SJCRH30 (cell line): Measurements from ENCODE around the gene TMIGD1. TPM values are rescaled to one million over a fixed set of nuclear protein-coding genes. Genes with fewer than 3 reads are reported as not detected.
A peak's percentile ranks its signal among the peaks of the same experiment; 100 is the strongest.
"Not testable (repeated sequence)": the region's sequence is repeated elsewhere in the genome, so short reads cannot be mapped to it uniquely, and the experiment has no call there.

Source experiments
- DNase-seq, 2 experiments: peaks; one replicate each; pipeline ENCODE4 v3.0.0-alpha.2; 2015 to 2020
- H3K27ac ChIP-seq: fragments of 250-450 bp; sonication (Bioruptor Pico); 2 replicates; pipeline ENCODE4 v1.5.1; 2020; ENCODE audit warnings: mild to moderate bottlenecking, moderate library complexity
- H3K27me3 ChIP-seq: fragments of 250-450 bp; sonication (Bioruptor Pico); 2 replicates; pipeline ENCODE4 v1.5.1; 2020; ENCODE audit warnings: mild to moderate bottlenecking, moderate library complexity
- H3K36me3 ChIP-seq: fragments of 250-450 bp; sonication (Bioruptor Pico); 2 replicates; pipeline ENCODE4 v1.5.1; 2020; ENCODE audit warnings: mild to moderate bottlenecking, moderate library complexity
- H3K4me1 ChIP-seq: fragments of 250-450 bp; sonication (Bioruptor Pico); 2 replicates; pipeline ENCODE4 v1.5.1; 2020; ENCODE audit warnings: mild to moderate bottlenecking, moderate library complexity
- H3K4me3 ChIP-seq: fragments of 250-450 bp; sonication (Bioruptor Pico); 2 replicates; pipeline ENCODE4 v1.5.1; 2020; ENCODE audit warnings: mild to moderate bottlenecking, moderate library complexity
- H3K9me3 ChIP-seq: fragments of 250-450 bp; sonication (Bioruptor Pico); replicated peaks from 2 replicates; pipeline ENCODE4 v1.5.1; 2020; ENCODE audit warnings: mild to moderate bottlenecking, moderate library complexity
- total RNA-seq: library from RNA; depleted of rRNA; stranded (reverse); fragments of >200 nt; shearing (Covaris generic); gene quantifications from 2 replicates; pipeline ENCODE4 v1.2.3, GENCODE V29; 2014

TMIGD1 gene
- total RNA-seq, 1 experiment from 2014 or later = not detected

DNA sequence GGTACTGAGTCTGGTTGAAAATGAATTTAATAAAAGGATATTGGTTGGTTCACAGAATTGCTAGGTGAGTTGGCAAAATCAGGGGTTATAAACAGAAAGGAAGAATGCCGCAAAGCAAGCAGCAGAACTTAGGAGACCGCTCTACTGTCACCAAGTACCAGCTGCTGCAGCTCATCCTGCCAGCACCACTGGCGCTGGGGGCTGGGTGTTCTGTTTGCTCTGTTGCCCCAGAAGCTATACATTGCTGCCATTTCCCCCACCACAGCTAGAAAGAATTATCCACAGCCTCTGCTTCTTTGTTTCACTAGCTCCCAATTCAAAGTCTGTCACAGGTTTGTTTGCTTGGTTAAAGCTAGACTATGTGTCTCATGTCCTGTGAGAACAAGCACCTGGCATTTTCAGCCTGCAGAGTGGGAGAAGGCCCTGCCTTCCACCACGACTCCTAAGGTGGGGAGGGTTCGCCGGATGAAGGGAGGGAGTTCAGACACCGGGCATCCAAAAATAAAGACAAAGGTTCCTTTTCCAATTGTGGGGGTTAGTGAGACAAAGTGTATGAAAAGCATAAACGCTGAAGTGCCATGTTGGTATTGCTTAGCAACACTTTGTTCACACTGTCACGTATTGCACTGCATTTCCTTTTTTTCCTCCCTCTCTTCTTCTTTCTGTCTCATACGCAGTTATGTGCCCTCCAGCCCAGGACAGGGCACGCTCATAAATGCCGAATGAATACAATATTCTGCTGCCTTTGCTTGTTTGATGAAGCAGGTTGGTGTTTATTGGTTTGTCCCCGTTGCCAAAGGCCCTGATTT lies 35.3 kb upstream of the TMIGD1 start:
- no peak overlapping the region for H3K27ac ChIP-seq
- H3K4me1 ChIP-seq = peaks cover 7% of the 10 kb centered on the region; the same call in 1 of the 2 replicates
- DNase-seq = peak; percentile 42 to 52
- no peak overlapping the region for H3K4me3 ChIP-seq
- H3K9me3 ChIP-seq = no peaks in the 10 kb centered on the region
- no peaks in the 10 kb centered on the region for H3K27me3 ChIP-seq
- no peaks in the 10 kb centered on the region for H3K36me3 ChIP-seq

- Histone ChIP-seq H3K9me3 (peaks cover 4% of the 10 kb centered on the region; the same call in 1 of the 2 replicates), H3K27ac (no peak overlapping the region), H3K36me3 (no peaks in the 10 kb centered on the region), H3K27me3 (no peaks in the 10 kb centered on the region), H3K4me1 (peaks cover 7% of the 10 kb centered on the region; the same call in 1 of the 2 replicates), H3K4me3 (no peak overlapping the region)
- no peak for DNase-seq
Observed at GRCh38 chr17:30366536-30366935, 32.7 kb upstream of the TMIGD1 start.

DNA sequence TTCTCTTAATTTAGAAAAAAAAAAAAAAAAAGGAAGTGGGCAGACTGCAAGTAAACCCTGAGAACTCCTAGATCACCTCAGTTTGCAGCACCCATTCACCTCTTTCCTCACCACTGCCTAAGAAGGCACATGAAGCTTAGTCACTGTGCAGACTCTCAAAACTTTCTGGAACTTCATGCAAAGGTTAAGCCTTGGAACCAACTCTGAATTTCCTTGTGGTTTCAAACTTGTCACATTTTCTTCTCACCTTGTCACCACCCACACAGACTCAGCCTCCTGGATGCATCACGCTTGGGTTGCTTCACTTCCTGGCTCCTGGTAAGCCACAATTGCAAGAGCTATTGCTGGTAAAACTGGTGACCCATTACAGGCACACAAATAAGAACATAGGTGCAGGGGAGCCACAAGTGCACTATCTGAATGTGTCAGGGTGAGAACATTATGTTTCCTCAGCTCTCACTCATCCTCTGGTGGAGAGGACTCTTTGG lies 29.9 kb upstream of the TMIGD1 start:
- no peaks in the 10 kb centered on the region for H3K36me3 ChIP-seq
- H3K4me3 ChIP-seq = no peak overlapping the region
- peaks cover 4% of the 10 kb centered on the region; the same call in 1 of the 2 replicates for H3K9me3 ChIP-seq
- no peak for DNase-seq
- no peaks in the 10 kb centered on the region for H3K27me3 ChIP-seq
- H3K27ac ChIP-seq = no peak overlapping the region
- H3K4me1 ChIP-seq = peaks cover 7% of the 10 kb centered on the region; the same call in 1 of the 2 replicates

GRCh38 chr17:30361766-30362279 lies 28.0 kb upstream of the TMIGD1 start:
- Histone ChIP-seq H3K4me3 (no peak overlapping the region), H3K9me3 (peaks cover 4% of the 10 kb centered on the region; the same call in 1 of the 2 replicates), H3K27me3 (no peaks in the 10 kb centered on the region), H3K27ac (no peak overlapping the region), H3K4me1 (no peaks in the 10 kb centered on the region), H3K36me3 (no peaks in the 10 kb centered on the region)
- no peak for DNase-seq

DNA sequence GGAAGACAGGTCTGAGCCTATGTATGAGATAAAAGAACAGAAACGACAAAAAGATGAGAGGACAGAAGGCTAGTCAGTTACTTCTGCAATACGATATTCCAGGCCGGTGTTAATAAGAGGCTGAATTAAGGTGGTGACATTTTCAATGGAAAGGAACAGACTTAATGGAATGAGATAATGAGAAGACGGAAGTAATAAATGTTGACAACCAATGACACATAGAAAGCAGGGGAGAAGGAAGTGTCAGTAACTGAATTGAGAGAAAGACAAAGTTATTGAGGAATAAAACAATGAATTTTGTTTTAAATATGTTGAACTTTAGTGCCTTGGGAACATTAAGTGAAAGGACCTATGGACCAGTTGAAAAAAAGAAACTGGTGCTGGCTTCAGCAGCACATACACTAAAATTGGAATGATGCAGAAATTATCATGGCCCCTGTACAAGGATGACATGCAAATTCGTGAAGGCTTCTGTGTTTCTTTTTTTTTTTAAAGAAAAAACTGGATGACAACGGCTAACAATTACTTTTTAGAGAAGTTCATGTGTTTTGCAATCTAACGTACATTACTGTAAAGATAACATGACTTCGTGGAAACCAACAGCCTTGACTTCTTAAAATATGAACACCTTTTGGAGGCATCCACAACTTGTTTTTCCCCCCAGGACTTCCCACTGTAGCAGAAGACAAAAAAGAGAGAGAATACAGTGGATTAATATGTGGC lies 26.4 kb upstream of the TMIGD1 start:
- H3K27me3 ChIP-seq = no peaks in the 10 kb centered on the region
- no peaks in the 10 kb centered on the region for H3K4me1 ChIP-seq
- DNase-seq = no peak
- H3K27ac ChIP-seq = no peak overlapping the region
- peaks cover 4% of the 10 kb centered on the region; the same call in 1 of the 2 replicates for H3K9me3 ChIP-seq
- no peak overlapping the region for H3K4me3 ChIP-seq
- no peaks in the 10 kb centered on the region for H3K36me3 ChIP-seq

- no peak for DNase-seq
- Histone ChIP-seq H3K36me3 (no peaks in the 10 kb centered on the region), H3K27me3 (no peaks in the 10 kb centered on the region)
Observed at GRCh38 chr17:30358055-30358760, 24.4 kb upstream of the TMIGD1 start.

DNA sequence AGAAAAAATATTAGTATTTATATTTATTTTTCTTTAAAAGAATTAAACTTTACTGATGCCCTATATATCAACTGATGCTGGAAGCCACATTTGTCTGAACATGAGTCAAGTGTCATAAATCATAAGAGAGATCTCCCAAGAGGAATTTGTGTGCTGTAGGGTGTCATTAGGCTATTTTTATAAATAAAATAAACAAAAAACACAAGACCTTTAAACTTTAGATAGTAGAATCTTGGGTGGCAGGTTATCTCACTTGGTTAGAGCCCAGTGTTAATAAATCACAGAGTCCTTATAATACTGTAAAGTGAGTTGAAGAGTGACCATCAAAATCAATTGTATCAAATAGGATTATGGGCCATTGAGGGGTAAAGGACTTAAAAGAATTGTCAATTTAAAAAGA lies 23.6 kb upstream of the TMIGD1 start:
- DNase-seq = no peak
- H3K27ac ChIP-seq = no peak overlapping the region
- H3K4me1 ChIP-seq = no peaks in the 10 kb centered on the region
- H3K27me3 ChIP-seq = no peaks in the 10 kb centered on the region
- no peaks in the 10 kb centered on the region for H3K36me3 ChIP-seq
- H3K4me3 ChIP-seq = no peak overlapping the region
- peaks cover 9% of the 10 kb centered on the region; the same call in 1 of the 2 replicates for H3K9me3 ChIP-seq

More at GRCh38 chr17:30358055-30358760, 24.4 kb upstream of the TMIGD1 start:
- H3K27ac ChIP-seq = no peak overlapping the region
- no peak overlapping the region for H3K4me3 ChIP-seq
- H3K9me3 ChIP-seq = peaks cover 9% of the 10 kb centered on the region; the same call in 1 of the 2 replicates
- H3K4me1 ChIP-seq = no peaks in the 10 kb centered on the region

DNA sequence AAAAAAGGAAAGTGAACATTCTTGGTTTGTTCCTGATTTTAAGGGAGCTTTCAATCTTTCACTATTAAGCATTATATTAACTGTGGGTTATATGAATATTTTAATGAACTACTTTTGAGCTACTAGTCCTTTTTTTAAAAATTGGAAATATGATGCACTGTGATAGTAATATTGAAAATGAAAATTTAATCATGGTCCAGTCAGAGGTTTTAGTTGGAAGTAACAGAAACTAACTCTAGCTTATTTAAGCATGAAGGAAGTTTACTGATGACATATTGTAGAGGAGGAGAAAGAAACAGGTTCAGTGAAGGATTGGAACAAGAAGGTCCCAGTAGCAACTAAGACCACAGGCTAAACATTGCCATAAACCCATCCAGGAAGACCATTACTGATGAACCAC lies 20.8 kb upstream of the TMIGD1 start:
- no peaks in the 10 kb centered on the region for H3K4me1 ChIP-seq
- no peak overlapping the region for H3K27ac ChIP-seq
- H3K36me3 ChIP-seq = no peaks in the 10 kb centered on the region
- no peak overlapping the region for H3K4me3 ChIP-seq
- peaks cover 5% of the 10 kb centered on the region; the same call in 1 of the 2 replicates for H3K9me3 ChIP-seq
- no peak for DNase-seq
- H3K27me3 ChIP-seq = no peaks in the 10 kb centered on the region

GRCh38 chr17:30352240-30352814 lies 18.5 kb upstream of the TMIGD1 start:
- H3K27ac ChIP-seq = no peak overlapping the region
- H3K4me1 ChIP-seq = no peaks in the 10 kb centered on the region
- no peak for DNase-seq
- no peak overlapping the region for H3K4me3 ChIP-seq
- no peaks in the 10 kb centered on the region for H3K36me3 ChIP-seq
- no peaks in the 10 kb centered on the region for H3K27me3 ChIP-seq
- H3K9me3 ChIP-seq = peaks cover 5% of the 10 kb centered on the region; the same call in 1 of the 2 replicates

- Histone ChIP-seq H3K27me3 (no peaks in the 10 kb centered on the region), H3K4me1 (no peaks in the 10 kb centered on the region), H3K27ac (no peak overlapping the region), H3K36me3 (no peaks in the 10 kb centered on the region), H3K9me3 (peaks cover 5% of the 10 kb centered on the region; the same call in 1 of the 2 replicates), H3K4me3 (no peak overlapping the region)
- no peak for DNase-seq
Observed at GRCh38 chr17:30351735-30352134, 17.9 kb upstream of the TMIGD1 start.

DNA sequence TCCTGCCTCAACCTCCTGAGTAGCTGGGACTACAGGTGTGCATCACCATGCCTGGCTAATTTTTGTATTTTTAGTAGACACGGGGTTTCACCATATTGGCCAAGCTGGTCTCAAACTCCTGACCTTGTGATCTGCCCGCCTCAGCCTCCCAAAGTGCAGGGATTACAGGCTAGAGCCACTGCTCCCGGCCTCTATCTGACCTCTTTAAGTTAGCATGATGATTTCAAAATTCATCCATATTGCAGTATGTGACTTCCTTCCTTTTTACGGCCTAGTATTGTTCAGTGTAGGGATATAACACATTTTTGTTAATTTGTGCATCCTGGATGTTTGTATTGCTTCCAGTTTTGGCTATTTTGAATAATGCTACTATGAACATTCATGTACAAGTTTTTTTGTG lies 17.4 kb upstream of the TMIGD1 start:
- H3K36me3 ChIP-seq, H3K4me3 ChIP-seq, H3K4me1 ChIP-seq, DNase-seq, H3K9me3 ChIP-seq, H3K27me3 ChIP-seq, H3K27ac ChIP-seq: not testable (repeated sequence)

DNA sequence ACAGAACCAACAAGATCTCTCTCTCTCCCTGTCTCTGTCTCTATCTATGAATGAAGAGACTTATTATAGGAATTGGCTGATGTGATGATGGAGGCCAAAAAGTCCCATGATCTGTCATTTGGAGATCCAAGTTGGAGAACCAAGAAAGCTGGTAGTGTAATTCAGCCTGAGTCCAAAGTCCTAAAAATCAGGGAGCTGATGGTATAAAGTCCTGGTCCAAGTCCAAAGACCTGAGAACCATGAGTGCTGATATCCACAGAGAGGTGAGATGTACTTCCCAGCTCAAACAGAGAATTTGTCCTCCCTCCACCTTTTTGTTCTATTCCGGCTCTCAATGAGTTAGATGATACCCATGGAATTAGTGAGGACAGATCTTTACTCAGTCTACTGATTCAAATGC lies 15.4 kb upstream of the TMIGD1 start:
- H3K27ac ChIP-seq = no peak overlapping the region

GRCh38 chr17:30347488-30347887 lies 13.6 kb upstream of the TMIGD1 start:
- Histone ChIP-seq H3K4me1 (peaks cover 13% of the 10 kb centered on the region), H3K27me3 (no peaks in the 10 kb centered on the region), H3K36me3 (no peaks in the 10 kb centered on the region), H3K9me3 (no peaks in the 10 kb centered on the region), H3K27ac (no peak overlapping the region), H3K4me3 (no peak overlapping the region)
- DNase-seq = no peak

More for the DNA sequence above, 15.4 kb upstream of the TMIGD1 start:
- Histone ChIP-seq H3K4me1 (peaks cover 7% of the 10 kb centered on the region), H3K36me3 (no peaks in the 10 kb centered on the region), H3K4me3 (no peak overlapping the region), H3K9me3 (peaks cover 5% of the 10 kb centered on the region; the same call in 1 of the 2 replicates), H3K27me3 (no peaks in the 10 kb centered on the region)
- DNase-seq = no peak

DNA sequence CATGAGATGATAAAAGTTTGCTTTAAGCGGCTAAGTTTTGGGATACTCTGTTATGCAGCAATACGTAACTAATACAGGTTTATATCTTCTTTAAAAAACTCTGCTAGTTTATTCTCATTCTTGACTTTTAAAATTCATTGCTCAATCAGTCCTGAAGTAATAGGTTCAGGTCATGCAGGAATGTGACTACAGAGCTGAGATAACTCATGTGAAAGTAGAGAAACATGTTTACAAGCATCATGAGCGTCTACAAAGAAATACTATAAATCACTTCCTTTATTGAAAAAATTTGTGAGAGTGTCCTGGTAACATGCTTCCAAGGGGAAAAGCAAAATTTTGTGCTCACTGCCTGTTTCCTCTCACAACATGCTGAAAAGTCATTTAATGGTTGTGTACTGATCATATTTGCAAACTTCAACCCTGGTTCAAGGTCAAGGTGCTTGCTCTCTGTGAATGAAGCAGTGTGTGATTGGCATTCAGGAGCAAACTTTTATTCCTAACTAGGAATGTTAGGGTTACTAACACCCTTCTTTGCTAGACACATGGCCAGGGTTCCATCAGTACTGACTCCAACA lies 12.5 kb upstream of the TMIGD1 start:
- no peaks in the 10 kb centered on the region for H3K27me3 ChIP-seq
- H3K4me3 ChIP-seq = no peak overlapping the region
- no peaks in the 10 kb centered on the region for H3K9me3 ChIP-seq
- H3K27ac ChIP-seq = no peak overlapping the region
- peaks cover 13% of the 10 kb centered on the region for H3K4me1 ChIP-seq
- H3K36me3 ChIP-seq = no peaks in the 10 kb centered on the region
- DNase-seq = no peak
